HL-60 (cell line): Measurements from ENCODE around the gene PCAT7.
A peak's percentile ranks its signal among the peaks of the same experiment; 100 is the strongest.
"Not testable (repeated sequence)": the region's sequence is repeated elsewhere in the genome, so short reads cannot be mapped to it uniquely, and the experiment has no call there.

ENCODE experiments used
- DNase-seq, 2 experiments: peaks; one replicate each; pipeline ENCODE4 v3.0.0-alpha.2; 2010 to 2020; ENCODE audit warnings: low read depth in 1 of 2, low spot score in 1 of 2
- H3K27ac ChIP-seq: fragments of 250-450 bp; sonication (Bioruptor Pico); replicated peaks from 2 replicates; pipeline ENCODE4 v1.5.1; 2020; ENCODE audit warnings: mild to moderate bottlenecking, moderate library complexity
- H3K27me3 ChIP-seq: fragments of 250-450 bp; sonication (Bioruptor Pico); 2 replicates; pipeline ENCODE4 v1.5.1; 2021; ENCODE audit warnings: mild to moderate bottlenecking, moderate library complexity; ENCODE audit not compliant: insufficient read depth, poor library complexity, severe bottlenecking
- H3K4me3 ChIP-seq: replicated peaks from 2 replicates; pipeline ENCODE4 v1.5.1; 2011; ENCODE audit warnings: mild to moderate bottlenecking, control low read depth, low read length; ENCODE audit not compliant: insufficient read depth
- GABPA ChIP-seq: IDR thresholded peaks from 2 replicates; pipeline ENCODE4 v1.6.1; 2012; ENCODE audit warnings: low read depth
- POLR2AphosphoS5 ChIP-seq: IDR thresholded peaks from 2 replicates; pipeline ENCODE4 v1.6.1; 2012; ENCODE audit warnings: low read depth
- REST ChIP-seq: IDR thresholded peaks from 2 replicates; pipeline ENCODE4 v1.6.1; 2012; ENCODE audit warnings: low read depth; ENCODE audit not compliant: insufficient replicate concordance
- SPI1 ChIP-seq: IDR thresholded peaks from 2 replicates; pipeline ENCODE4 v1.6.1; 2012; ENCODE audit warnings: low read depth, mild to moderate bottlenecking, borderline replicate concordance
- TF ChIP-seq, protein P1 (sequence below): IDR thresholded peaks from one replicate; pipeline ENCODE4 v1.5.1; 2011; ENCODE audit warnings: low read length, control low read depth, inconsistent platforms; ENCODE audit not compliant: insufficient read depth

PCAT7 gene

GRCh38 chr9:94560237-94560636 is 5.4 kb downstream of the PCAT7 start:
- Histone ChIP-seq H3K4me3 (no peak overlapping the region), H3K27me3 (peaks cover 20% of the 10 kb centered on the region), H3K27ac (no peak overlapping the region)
- DNase-seq = no peak
- TF ChIP-seq GABPA (no peak), POLR2AphosphoS5 (no peak), SPI1 (no peak), REST (no peak)
- TF ChIP-seq, protein P1, sequence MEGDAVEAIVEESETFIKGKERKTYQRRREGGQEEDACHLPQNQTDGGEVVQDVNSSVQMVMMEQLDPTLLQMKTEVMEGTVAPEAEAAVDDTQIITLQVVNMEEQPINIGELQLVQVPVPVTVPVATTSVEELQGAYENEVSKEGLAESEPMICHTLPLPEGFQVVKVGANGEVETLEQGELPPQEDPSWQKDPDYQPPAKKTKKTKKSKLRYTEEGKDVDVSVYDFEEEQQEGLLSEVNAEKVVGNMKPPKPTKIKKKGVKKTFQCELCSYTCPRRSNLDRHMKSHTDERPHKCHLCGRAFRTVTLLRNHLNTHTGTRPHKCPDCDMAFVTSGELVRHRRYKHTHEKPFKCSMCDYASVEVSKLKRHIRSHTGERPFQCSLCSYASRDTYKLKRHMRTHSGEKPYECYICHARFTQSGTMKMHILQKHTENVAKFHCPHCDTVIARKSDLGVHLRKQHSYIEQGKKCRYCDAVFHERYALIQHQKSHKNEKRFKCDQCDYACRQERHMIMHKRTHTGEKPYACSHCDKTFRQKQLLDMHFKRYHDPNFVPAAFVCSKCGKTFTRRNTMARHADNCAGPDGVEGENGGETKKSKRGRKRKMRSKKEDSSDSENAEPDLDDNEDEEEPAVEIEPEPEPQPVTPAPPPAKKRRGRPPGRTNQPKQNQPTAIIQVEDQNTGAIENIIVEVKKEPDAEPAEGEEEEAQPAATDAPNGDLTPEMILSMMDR = no peak

DNA sequence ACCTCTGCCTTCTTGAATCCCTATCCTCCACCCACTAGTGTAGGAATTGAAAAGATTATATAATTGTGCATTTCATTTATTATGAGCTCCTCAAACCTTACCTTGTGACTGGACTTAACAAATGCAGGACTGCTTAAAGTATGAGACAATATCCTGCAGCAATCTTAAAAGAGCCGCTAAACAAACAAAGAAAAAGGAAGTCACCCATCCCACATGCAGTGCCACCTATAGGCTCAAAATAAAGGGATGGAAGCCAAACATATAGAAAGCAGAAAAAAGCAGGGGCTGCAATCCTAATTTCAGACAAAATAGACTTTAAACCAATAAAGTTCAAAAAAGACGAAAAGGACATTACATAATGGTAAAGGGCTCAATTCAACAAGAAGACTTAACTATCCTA is 8.7 kb downstream of the PCAT7 start:
- no peak overlapping the region for H3K27ac ChIP-seq
- DNase-seq = no peak
- H3K27me3 ChIP-seq = peaks cover 1% of the 10 kb centered on the region
- H3K4me3 ChIP-seq = no peak overlapping the region
- no peak for TF ChIP-seq GABPA
- TF ChIP-seq POLR2AphosphoS5 = no peak
- TF ChIP-seq REST = no peak
- TF ChIP-seq, protein P1 = no peak
- TF ChIP-seq SPI1 = peak; percentile 77

GRCh38 chr9:94564279-94564678 is 9.4 kb downstream of the PCAT7 start:
- not testable (repeated sequence) for H3K27me3 ChIP-seq, H3K4me3 ChIP-seq, DNase-seq, H3K27ac ChIP-seq

DNA sequence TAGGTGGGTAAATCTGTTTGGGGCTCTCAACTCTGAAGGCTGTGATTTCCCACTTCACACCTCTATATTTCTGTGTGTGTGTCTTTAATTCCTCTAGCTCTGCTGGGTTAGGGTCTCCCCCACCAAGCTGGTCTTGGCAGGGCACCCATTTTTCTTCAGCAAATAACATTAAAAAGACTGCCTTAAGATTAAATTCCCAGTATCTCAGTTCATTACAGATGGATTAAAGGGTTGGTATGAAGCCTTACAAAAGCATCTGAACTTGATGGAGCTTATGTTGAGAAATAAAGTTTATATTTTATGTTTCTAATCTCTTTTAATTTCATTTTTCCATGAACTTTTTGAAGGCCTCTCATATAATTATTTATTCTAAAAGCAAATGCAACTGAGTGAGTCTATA is 11.7 kb downstream of the PCAT7 start:
- DNase-seq = no peak
- TF ChIP-seq, protein P1 = no peak
- TF ChIP-seq POLR2AphosphoS5 (no peak), GABPA (no peak), SPI1 (no peak), REST (no peak)
- H3K4me3 ChIP-seq = no peak overlapping the region
- H3K27ac ChIP-seq = no peak overlapping the region
- no peaks in the 10 kb centered on the region for H3K27me3 ChIP-seq
